Skeletal muscle satellite cell (primary cell): ENCODE measurements around the gene RAB5B.
"Not testable (repeated sequence)": the region's sequence is repeated elsewhere in the genome, so short reads cannot be mapped to it uniquely, and the experiment has no call there.

Experiments
- H3K27me3 ChIP-seq: 2 replicates; pipeline ENCODE4 v1.7.0; 2013; ENCODE audit warnings: low read length; ENCODE audit not compliant: control insufficient read depth, insufficient read depth
- H3K36me3 ChIP-seq: 2 replicates; pipeline ENCODE4 v1.7.0; 2013; ENCODE audit warnings: mild to moderate bottlenecking, control low read depth, low read length; ENCODE audit not compliant: insufficient read depth
- H3K4me1 ChIP-seq: 2 replicates; pipeline ENCODE4 v1.7.0; 2013; ENCODE audit warnings: low read length; ENCODE audit not compliant: control insufficient read depth, insufficient read depth
- H3K4me2 ChIP-seq: 2 replicates; pipeline ENCODE4 v1.7.0; 2013; ENCODE audit warnings: mild to moderate bottlenecking, low read length
- H3K4me3 ChIP-seq: 2 replicates; pipeline ENCODE4 v1.7.0; 2013; ENCODE audit warnings: low read length
- H3K9ac ChIP-seq: 2 replicates; pipeline ENCODE4 v1.7.0; 2013; ENCODE audit warnings: mild to moderate bottlenecking, low read depth, low read length, moderate library complexity
- H3K9me3 ChIP-seq: replicated peaks from 2 replicates; pipeline ENCODE4 v1.7.0; 2013; ENCODE audit warnings: mild to moderate bottlenecking, control low read depth, low read length

RAB5B gene

GRCh38 chr12:56029166-56029519, 55.3 kb downstream of the RAB5B start:
- Histone ChIP-seq H3K9ac (no peak overlapping the region), H3K9me3 (no peaks in the 10 kb centered on the region), H3K4me3 (no peak overlapping the region), H3K4me1 (no peaks in the 10 kb centered on the region), H3K36me3 (peaks cover 4% of the 10 kb centered on the region), H3K27me3 (no peaks in the 10 kb centered on the region), H3K4me2 (no peak overlapping the region)

- no peaks in the 10 kb centered on the region for H3K9me3 ChIP-seq
- H3K9ac ChIP-seq = no peak overlapping the region
Measured at GRCh38 chr12:56029666-56030293, 55.9 kb downstream of the RAB5B start.

GRCh38 chr12:56031987-56032386, 58.1 kb downstream of the RAB5B start:
- Histone ChIP-seq H3K27me3 (no peaks in the 10 kb centered on the region), H3K4me2 (no peak overlapping the region), H3K9ac (no peak overlapping the region), H3K4me3 (no peak overlapping the region), H3K4me1 (no peaks in the 10 kb centered on the region), H3K36me3 (peaks cover 7% of the 10 kb centered on the region), H3K9me3 (no peaks in the 10 kb centered on the region)

More at GRCh38 chr12:56029666-56030293, 55.9 kb downstream of the RAB5B start:
- Histone ChIP-seq H3K27me3 (no peaks in the 10 kb centered on the region), H3K4me3 (no peak overlapping the region), H3K4me2 (no peak overlapping the region), H3K36me3 (peaks cover 4% of the 10 kb centered on the region), H3K4me1 (no peaks in the 10 kb centered on the region)

- Histone ChIP-seq H3K4me1 (no peaks in the 10 kb centered on the region), H3K4me2 (no peak overlapping the region), H3K36me3 (peaks cover 7% of the 10 kb centered on the region), H3K27me3 (no peaks in the 10 kb centered on the region), H3K4me3 (no peak overlapping the region), H3K9ac (no peak overlapping the region), H3K9me3 (no peaks in the 10 kb centered on the region)
Measured at GRCh38 chr12:56034586-56035332, 60.9 kb downstream of the RAB5B start.

- Histone ChIP-seq H3K36me3 (peaks cover 7% of the 10 kb centered on the region), H3K4me2 (no peak overlapping the region)
Measured at GRCh38 chr12:56037161-56037560, 63.3 kb downstream of the RAB5B start.

GRCh38 chr12:56038022-56038655, 64.3 kb downstream of the RAB5B start:
- peaks cover 5% of the 10 kb centered on the region for H3K4me1 ChIP-seq
- H3K4me3 ChIP-seq = no peak overlapping the region
- H3K36me3 ChIP-seq = peaks cover 15% of the 10 kb centered on the region
- H3K9ac ChIP-seq = no peak overlapping the region
- no peak overlapping the region for H3K4me2 ChIP-seq
- H3K27me3 ChIP-seq = no peaks in the 10 kb centered on the region
- no peaks in the 10 kb centered on the region for H3K9me3 ChIP-seq

More at GRCh38 chr12:56037161-56037560, 63.3 kb downstream of the RAB5B start:
- no peaks in the 10 kb centered on the region for H3K9me3 ChIP-seq
- H3K4me3 ChIP-seq = no peak overlapping the region
- H3K4me1 ChIP-seq = peaks cover 5% of the 10 kb centered on the region
- no peaks in the 10 kb centered on the region for H3K27me3 ChIP-seq
- no peak overlapping the region for H3K9ac ChIP-seq

GRCh38 chr12:56040151-56040550, 66.3 kb downstream of the RAB5B start:
- H3K9ac ChIP-seq = no peak overlapping the region

GRCh38 chr12:56040963-56041551, 67.2 kb downstream of the RAB5B start:
- Histone ChIP-seq H3K4me1 (peaks cover 9% of the 10 kb centered on the region), H3K36me3 (peaks cover 36% of the 10 kb centered on the region), H3K9ac (peak overlapping the region; percentile 79), H3K9me3 (no peaks in the 10 kb centered on the region), H3K4me2 (peak overlapping the region; percentile 74), H3K27me3 (no peaks in the 10 kb centered on the region), H3K4me3 (peak overlapping the region; percentile 62)

More at GRCh38 chr12:56040151-56040550, 66.3 kb downstream of the RAB5B start:
- Histone ChIP-seq H3K9me3 (no peaks in the 10 kb centered on the region), H3K4me3 (no peak overlapping the region), H3K27me3 (no peaks in the 10 kb centered on the region), H3K4me1 (peaks cover 9% of the 10 kb centered on the region), H3K36me3 (peaks cover 31% of the 10 kb centered on the region), H3K4me2 (no peak overlapping the region)

GRCh38 chr12:56041552-56042429, 67.9 kb downstream of the RAB5B start, which contains the start of gene RPS26:
RPS26 (plus strand) TSS chr12:56041918; CDS start chr12:56042167, 249 bp downstream.
- H3K4me1 ChIP-seq = peaks cover 11% of the 10 kb centered on the region
- no peaks in the 10 kb centered on the region for H3K27me3 ChIP-seq
- peak within 1 kb of the TSS; percentile 96 for H3K9ac ChIP-seq
- peak within 1 kb of the TSS; percentile 81 for H3K4me2 ChIP-seq
- H3K4me3 ChIP-seq = peak within 1 kb of the TSS; percentile 85
- H3K36me3 ChIP-seq = peaks cover 36% of the 10 kb centered on the region
- no peaks in the 10 kb centered on the region for H3K9me3 ChIP-seq

- Histone ChIP-seq H3K4me3 (peak overlapping the region; percentile 85), H3K4me2 (peak overlapping the region; percentile 81), H3K4me1 (peaks cover 13% of the 10 kb centered on the region), H3K36me3 (peaks cover 36% of the 10 kb centered on the region), H3K9ac (peak overlapping the region; percentile 96)
- not testable (repeated sequence) for H3K27me3 ChIP-seq, H3K9me3 ChIP-seq
Measured at GRCh38 chr12:56042430-56042813, 68.5 kb downstream of the RAB5B start.
